Measurements from ENCODE around the gene MYRIP. TPM values are rescaled to one million over a fixed set of nuclear protein-coding genes. Genes with fewer than 3 reads are reported as not detected.

The MYRIP gene
- total RNA-seq, 4 donors from 2014 or later = 1.4 to 4.4 (median 2.8) TPM

DNA sequence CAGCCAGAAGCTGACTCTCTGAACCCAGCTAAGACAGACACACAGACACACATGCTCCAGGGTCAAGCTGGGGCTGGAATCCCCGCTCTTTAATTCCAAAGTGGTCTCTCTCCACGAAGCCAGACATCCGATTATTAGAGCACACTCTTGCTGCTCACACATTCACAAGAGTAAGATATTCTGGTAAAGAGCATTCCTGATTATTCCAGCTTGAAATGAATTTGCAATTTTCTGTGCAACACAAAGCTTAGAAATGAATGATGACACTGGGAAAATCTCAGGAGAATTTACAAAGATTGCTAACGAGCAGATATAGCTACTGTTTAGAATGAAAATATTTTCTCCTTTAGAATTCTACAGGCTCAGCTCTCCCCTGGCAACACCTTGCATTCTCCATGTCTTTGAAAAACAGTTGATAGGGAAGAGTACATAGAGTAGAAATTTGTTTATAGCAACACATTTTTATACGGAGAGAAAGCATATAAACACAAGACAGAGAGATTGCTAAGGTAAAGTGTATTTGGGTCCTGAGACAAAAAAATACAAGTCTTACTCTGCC lies 419.5 kb downstream of the MYRIP start:
- no peaks in the 10 kb centered on the region for H3K4me1 ChIP-seq
- no peak overlapping the region for H3K4me3 ChIP-seq
- TF ChIP-seq, protein P1, sequence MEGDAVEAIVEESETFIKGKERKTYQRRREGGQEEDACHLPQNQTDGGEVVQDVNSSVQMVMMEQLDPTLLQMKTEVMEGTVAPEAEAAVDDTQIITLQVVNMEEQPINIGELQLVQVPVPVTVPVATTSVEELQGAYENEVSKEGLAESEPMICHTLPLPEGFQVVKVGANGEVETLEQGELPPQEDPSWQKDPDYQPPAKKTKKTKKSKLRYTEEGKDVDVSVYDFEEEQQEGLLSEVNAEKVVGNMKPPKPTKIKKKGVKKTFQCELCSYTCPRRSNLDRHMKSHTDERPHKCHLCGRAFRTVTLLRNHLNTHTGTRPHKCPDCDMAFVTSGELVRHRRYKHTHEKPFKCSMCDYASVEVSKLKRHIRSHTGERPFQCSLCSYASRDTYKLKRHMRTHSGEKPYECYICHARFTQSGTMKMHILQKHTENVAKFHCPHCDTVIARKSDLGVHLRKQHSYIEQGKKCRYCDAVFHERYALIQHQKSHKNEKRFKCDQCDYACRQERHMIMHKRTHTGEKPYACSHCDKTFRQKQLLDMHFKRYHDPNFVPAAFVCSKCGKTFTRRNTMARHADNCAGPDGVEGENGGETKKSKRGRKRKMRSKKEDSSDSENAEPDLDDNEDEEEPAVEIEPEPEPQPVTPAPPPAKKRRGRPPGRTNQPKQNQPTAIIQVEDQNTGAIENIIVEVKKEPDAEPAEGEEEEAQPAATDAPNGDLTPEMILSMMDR (IDR thresholded peaks at IDR 0.05) = no peak
- no peak for TF ChIP-seq EP300 (IDR thresholded peaks at IDR 0.05)
- no peak for TF ChIP-seq POLR2A (IDR thresholded peaks at IDR 0.05)
- TF ChIP-seq POLR2AphosphoS5 (IDR thresholded peaks at IDR 0.05) = no peak
- H3K36me3 ChIP-seq = no peaks in the 10 kb centered on the region
- H3K9me3 ChIP-seq = no peaks in the 10 kb centered on the region
- H3K27ac ChIP-seq = no peak overlapping the region
- DNase-seq (ENCODE audit: low spot score in 2 of 2) = no peak
- H3K27me3 ChIP-seq = no peaks in the 10 kb centered on the region
- 82% methylated on average over 5 of the region's 5 CpGs for WGBS

DNA sequence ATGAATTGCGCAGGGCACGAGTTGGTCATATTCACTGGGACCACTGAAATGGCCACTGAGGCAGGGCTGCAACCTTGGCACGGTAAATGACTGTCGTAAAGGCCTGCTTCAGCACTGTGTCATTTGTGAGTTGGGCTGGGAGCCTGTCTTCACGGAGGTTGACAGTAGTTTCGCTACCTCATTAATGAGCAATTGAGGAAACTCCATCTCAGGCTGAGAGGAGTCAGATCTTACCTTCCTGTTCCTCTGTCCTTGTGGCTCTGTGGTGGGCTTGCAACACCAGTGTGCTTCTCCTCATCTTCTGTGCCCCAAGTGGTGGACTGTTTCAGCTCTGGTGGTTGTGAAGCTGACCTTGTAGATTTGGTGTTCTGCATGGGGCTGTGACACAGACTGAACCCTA lies 420.0 kb downstream of the MYRIP start:
- no peaks in the 10 kb centered on the region for H3K27me3 ChIP-seq
- H3K4me3 ChIP-seq = no peak overlapping the region
- H3K9me3 ChIP-seq = no peaks in the 10 kb centered on the region
- WGBS = 81% methylated on average over 6 of the region's 6 CpGs
- no peak for DNase-seq (ENCODE audit: low spot score in 2 of 2)
- H3K27ac ChIP-seq = no peak overlapping the region
- no peaks in the 10 kb centered on the region for H3K4me1 ChIP-seq
- no peaks in the 10 kb centered on the region for H3K36me3 ChIP-seq
- TF ChIP-seq POLR2A (IDR thresholded peaks at IDR 0.05) = no peak
- TF ChIP-seq POLR2AphosphoS5 (IDR thresholded peaks at IDR 0.05) = no peak
- TF ChIP-seq, protein P1 (IDR thresholded peaks at IDR 0.05) = no peak
- no peak for TF ChIP-seq EP300 (IDR thresholded peaks at IDR 0.05)

DNA sequence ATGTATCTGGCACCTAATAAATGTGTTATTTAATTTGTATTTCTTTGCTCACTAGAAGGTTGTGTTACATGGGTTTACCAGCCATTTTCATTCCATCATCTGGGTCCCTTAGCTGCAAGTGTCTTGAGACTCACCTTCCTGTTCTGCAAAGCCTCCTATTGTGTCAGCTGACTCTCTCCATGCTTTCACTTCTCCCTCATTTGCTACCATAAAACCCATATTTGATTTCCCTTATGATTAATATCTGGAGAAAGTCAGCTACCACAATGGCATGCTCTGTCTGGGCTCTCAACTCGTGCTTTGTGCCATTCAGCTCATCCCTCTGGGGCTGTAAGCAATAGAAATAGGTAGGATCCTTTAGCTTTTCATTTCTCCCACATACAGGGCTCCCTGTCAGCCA lies 420.6 kb downstream of the MYRIP start:
- Histone ChIP-seq H3K9me3 (no peaks in the 10 kb centered on the region), H3K27ac (no peak overlapping the region), H3K4me1 (no peaks in the 10 kb centered on the region), H3K4me3 (no peak overlapping the region), H3K27me3 (no peaks in the 10 kb centered on the region), H3K36me3 (no peaks in the 10 kb centered on the region)
- WGBS = 63% methylated on average over 1 of the region's 1 CpG
- no peak for DNase-seq (ENCODE audit: low spot score in 2 of 2)
- TF ChIP-seq, protein P1 (IDR thresholded peaks at IDR 0.05) = no peak
- TF ChIP-seq EP300 (IDR thresholded peaks at IDR 0.05) (no peak), POLR2AphosphoS5 (IDR thresholded peaks at IDR 0.05) (no peak), POLR2A (IDR thresholded peaks at IDR 0.05) (no peak)

DNA sequence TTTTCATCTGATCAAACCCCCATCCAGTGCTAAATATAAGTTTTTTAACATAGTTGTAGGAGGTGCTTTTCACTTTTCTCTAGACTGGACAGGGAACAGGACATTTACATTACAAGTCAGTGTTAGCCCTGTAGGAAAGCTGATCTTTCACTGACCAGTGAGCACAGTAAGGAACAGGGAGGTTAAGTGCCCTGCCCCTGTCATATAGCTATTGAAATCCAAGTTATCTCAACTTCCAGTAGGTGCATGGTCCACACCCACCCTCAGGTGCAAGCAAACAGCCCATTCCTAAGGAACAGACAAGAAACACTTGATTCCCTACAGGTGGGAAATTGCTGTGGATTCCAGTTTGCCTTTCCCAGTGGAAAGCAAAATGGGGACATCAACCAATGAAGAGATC lies 421.0 kb downstream of the MYRIP start:
- H3K4me1 ChIP-seq = no peaks in the 10 kb centered on the region
- no peak for TF ChIP-seq POLR2AphosphoS5 (IDR thresholded peaks at IDR 0.05)
- TF ChIP-seq, protein P1 (IDR thresholded peaks at IDR 0.05) = no peak
- no peak for TF ChIP-seq POLR2A (IDR thresholded peaks at IDR 0.05)
- no peak for TF ChIP-seq EP300 (IDR thresholded peaks at IDR 0.05)
- no peak overlapping the region for H3K27ac ChIP-seq
- no peak overlapping the region for H3K4me3 ChIP-seq
- H3K27me3 ChIP-seq = no peaks in the 10 kb centered on the region
- H3K36me3 ChIP-seq = no peaks in the 10 kb centered on the region
- no peaks in the 10 kb centered on the region for H3K9me3 ChIP-seq
- no peak for DNase-seq (ENCODE audit: low spot score in 2 of 2)

DNA sequence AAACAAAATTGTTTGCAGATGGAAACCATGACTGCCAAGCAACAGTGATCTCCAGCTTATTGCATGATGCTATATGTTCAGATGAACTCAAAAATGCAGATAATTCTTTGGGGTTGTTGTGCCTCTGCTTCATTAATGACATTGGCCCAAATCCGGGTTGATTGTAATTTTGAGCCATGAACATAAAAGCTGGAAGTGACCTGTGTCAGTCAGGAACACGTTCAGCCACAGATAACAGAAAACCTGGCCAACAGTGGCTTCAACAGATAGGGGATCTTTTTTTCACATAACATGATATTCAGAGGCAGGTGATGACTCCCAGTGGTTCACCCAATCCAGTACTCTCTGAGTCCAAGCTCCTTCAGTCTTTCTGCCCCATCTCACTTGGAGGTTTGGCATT lies 423.2 kb downstream of the MYRIP start:
- Histone ChIP-seq H3K9me3 (no peaks in the 10 kb centered on the region), H3K4me1 (no peaks in the 10 kb centered on the region), H3K27me3 (no peaks in the 10 kb centered on the region), H3K4me3 (no peak overlapping the region), H3K36me3 (no peaks in the 10 kb centered on the region), H3K27ac (no peak overlapping the region)
- TF ChIP-seq POLR2A (IDR thresholded peaks at IDR 0.05) (no peak), EP300 (IDR thresholded peaks at IDR 0.05) (no peak), POLR2AphosphoS5 (IDR thresholded peaks at IDR 0.05) (no peak)
- TF ChIP-seq, protein P1 (IDR thresholded peaks at IDR 0.05) = no peak
- WGBS = 91% methylated on average over 2 of the region's 2 CpGs
- no peak for DNase-seq (ENCODE audit: low spot score in 2 of 2)

Data from suprapubic skin (tissue), 4 donors.